Activated naive CD8-positive, alpha-beta T cell treated with anti-CD3 and anti-CD28 coated beads, Interleukin-2, amount 10 ng/mL, durations not matched to agents 7 days and 5 days (primary cell): Measurements from ENCODE around the gene RGN. TPM values are rescaled to one million over a fixed set of nuclear protein-coding genes. Genes with fewer than 3 reads are reported as not detected.
"Not testable (repeated sequence)": the region's sequence is repeated elsewhere in the genome, so short reads cannot be mapped to it uniquely, and the experiment has no call there.

Experiments used
- ATAC-seq: fragments of 150-1000 bp; cut with Tn5 transposase; one replicate; pipeline ENCODE4 v1.10.0; 2021; ENCODE audit warnings: low read depth, moderate library complexity
- POLR2A ChIA-PET: fragments of 350-600 bp; sonication (Branson Sonifier 250); formaldehyde crosslinking; loops from one replicate; lab custom pipeline; 2021; ENCODE audit warnings: antibody characterized with exemption; lab: Charles Lee
- DNase-seq: peaks from one replicate; pipeline ENCODE4 v3.0.0; 2021
- H3K27ac Mint-ChIP-seq: one replicate; pipeline ENCODE4 v1.8.0; 2022; ENCODE audit warnings: mild to moderate bottlenecking, mixed read lengths
- H3K27me3 Mint-ChIP-seq: one replicate; pipeline ENCODE4 v1.8.0; 2022; ENCODE audit warnings: mild to moderate bottlenecking, moderate library complexity, mixed read lengths
- H3K36me3 Mint-ChIP-seq: one replicate; pipeline ENCODE4 v1.8.0; 2021; ENCODE audit warnings: mild to moderate bottlenecking, mixed read lengths
- H3K4me1 Mint-ChIP-seq: one replicate; pipeline ENCODE4 v1.8.0; 2021; ENCODE audit warnings: mixed read lengths
- H3K4me3 Mint-ChIP-seq: one replicate; pipeline ENCODE4 v1.8.0; 2022; ENCODE audit warnings: mild to moderate bottlenecking, moderate library complexity, mixed read lengths
- H3K9me3 Mint-ChIP-seq: one replicate; pipeline ENCODE4 v1.8.0; 2021; ENCODE audit warnings: mixed read lengths
- total RNA-seq, 2 experiments: library from RNA; stranded (reverse); gene quantifications; one replicate each; pipeline ENCODE4 v1.2.3, GENCODE V29; 2021

RGN gene
- total RNA-seq, 2 experiments from 2014 or later: not detected

GRCh38 chrX:47135650-47136049, 57.4 kb downstream of the RGN start:
- H3K4me1 Mint-ChIP-seq, DNase-seq, H3K27me3 Mint-ChIP-seq, H3K4me3 Mint-ChIP-seq, H3K27ac Mint-ChIP-seq, ATAC-seq, H3K36me3 Mint-ChIP-seq, POLR2A ChIA-PET, H3K9me3 Mint-ChIP-seq: not testable (repeated sequence)

GRCh38 chrX:47138171-47138570, 59.9 kb downstream of the RGN start:
- Mint-ChIP-seq H3K27me3 (no peaks in the 10 kb centered on the region), H3K27ac (no peak overlapping the region), H3K36me3 (peaks cover 12% of the 10 kb centered on the region), H3K4me1 (peaks cover 6% of the 10 kb centered on the region), H3K4me3 (no peak overlapping the region), H3K9me3 (no peaks in the 10 kb centered on the region)
- ATAC-seq (no peak), DNase-seq (no peak)
- POLR2A ChIA-PET: no interaction called here

Other genes with a start within 250 kb of the RGN start
- 10 to 100 TPM; 10.8 to 11.1 TPM for gene RP2, start 241.4 kb upstream of the RGN start, total RNA-seq
- gene JADE3, start 166.0 kb upstream of the RGN start, total RNA-seq: under 1 TPM; 0.06 to 0.26 TPM
- 10 to 100 TPM; 71.7 to 78.7 TPM for gene NDUFB11, start 66.3 kb downstream of the RGN start, total RNA-seq
- gene RBM10, start 66.8 kb downstream of the RGN start, total RNA-seq: 10 to 100 TPM; 59.9 to 61.2 TPM
- gene UBA1, start 115.4 kb downstream of the RGN start, total RNA-seq: 100 to 1,000 TPM; 149 to 155 TPM
- 10 to 100 TPM; 62.3 to 67.1 TPM for gene CDK16, start 140.2 kb downstream of the RGN start, total RNA-seq
- gene USP11, start 154.6 kb downstream of the RGN start, total RNA-seq: 100 to 1,000 TPM; 101 TPM